ENCODE results near the gene CCDC192. TPM values are rescaled to one million over a fixed set of nuclear protein-coding genes. Genes with fewer than 3 reads are reported as not detected.

CCDC192 gene
- total RNA-seq, 1 donor from 2014 or later: not detected

DNA sequence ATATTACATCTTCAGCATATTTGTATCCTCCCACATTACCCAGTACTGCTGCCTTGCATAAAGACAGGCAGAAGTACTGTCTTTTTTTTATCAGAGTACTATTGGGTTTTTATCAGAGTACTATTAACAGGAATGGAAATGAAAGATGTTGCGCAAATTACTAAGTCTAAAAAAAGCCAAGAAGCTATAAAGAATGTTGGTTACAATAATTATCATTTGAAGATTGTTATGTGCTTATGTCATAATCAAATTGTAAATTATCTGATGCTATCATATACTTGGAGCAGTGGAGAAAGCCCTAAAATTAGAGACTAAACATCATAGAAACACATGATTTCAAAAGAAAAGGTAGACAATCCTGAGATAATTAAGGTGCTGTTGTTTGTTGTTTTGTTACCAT lies 188.8 kb downstream of the CCDC192 start:
- DNase-seq (no peak), ATAC-seq (ENCODE audit: low read depth) (no peak)
- no peaks in the 10 kb centered on the region for H3K36me3 Mint-ChIP-seq (ENCODE audit: low read depth)
- TF ChIP-seq CTCF (IDR thresholded peaks at IDR 0.05): no peak
- intact Hi-C loops (cut with micrococcal nuclease): no loop called here
- no peaks in the 10 kb centered on the region for H3K9me3 Mint-ChIP-seq
- H3K27me3 Mint-ChIP-seq: peaks cover 3% of the 10 kb centered on the region
- ChIA-PET CTCF (no interaction called here), POLR2A (no interaction called here)
- H3K27ac Mint-ChIP-seq: no peak overlapping the region
- no peak overlapping the region for H3K4me3 Mint-ChIP-seq
- H3K4me1 Mint-ChIP-seq: no peaks in the 10 kb centered on the region

DNA sequence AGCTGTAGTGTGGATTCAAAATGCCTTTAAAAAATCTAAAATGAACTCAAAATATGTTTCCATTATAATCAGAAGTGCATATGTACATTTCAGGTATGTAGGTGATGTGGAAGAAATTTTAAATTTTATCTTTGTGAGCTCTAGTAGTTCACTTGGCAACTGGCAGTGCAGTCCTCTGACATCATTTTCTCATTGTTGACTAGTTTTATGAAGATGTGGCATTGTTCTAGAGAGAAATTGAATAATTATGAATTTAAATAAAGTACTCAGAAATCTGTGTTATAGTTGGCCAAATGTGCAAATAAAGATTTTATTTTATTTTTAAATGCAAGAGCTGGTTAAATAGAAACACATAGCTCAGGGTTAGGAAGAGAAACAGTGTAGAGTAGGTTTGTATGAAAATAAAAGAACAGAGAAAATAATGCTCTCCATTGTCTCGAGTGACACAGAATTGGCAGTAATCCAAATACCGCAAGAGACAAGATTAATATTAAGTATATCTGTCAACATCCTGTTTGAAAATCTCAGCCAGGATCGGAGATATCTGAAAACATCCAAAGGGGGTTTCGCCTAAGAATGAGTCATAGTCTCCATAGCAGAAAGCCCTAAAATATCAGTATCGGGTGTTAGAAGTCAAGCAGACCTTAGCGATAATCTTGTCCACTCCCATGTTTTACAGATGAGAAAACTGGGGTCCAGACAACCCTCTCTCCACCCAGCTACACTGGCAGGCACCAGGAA lies 189.4 kb downstream of the CCDC192 start:
- Mint-ChIP-seq H3K36me3 (ENCODE audit: low read depth) (no peaks in the 10 kb centered on the region), H3K4me1 (no peaks in the 10 kb centered on the region), H3K27ac (no peak overlapping the region), H3K9me3 (no peaks in the 10 kb centered on the region), H3K4me3 (no peak overlapping the region), H3K27me3 (peaks cover 3% of the 10 kb centered on the region)
- CTCF ChIA-PET: no interaction called here
- intact Hi-C loops (cut with micrococcal nuclease): no loop called here
- POLR2A ChIA-PET: no interaction called here
- no peak for TF ChIP-seq CTCF (IDR thresholded peaks at IDR 0.05)
- ATAC-seq (ENCODE audit: low read depth) (no peak), DNase-seq (no peak)

DNA sequence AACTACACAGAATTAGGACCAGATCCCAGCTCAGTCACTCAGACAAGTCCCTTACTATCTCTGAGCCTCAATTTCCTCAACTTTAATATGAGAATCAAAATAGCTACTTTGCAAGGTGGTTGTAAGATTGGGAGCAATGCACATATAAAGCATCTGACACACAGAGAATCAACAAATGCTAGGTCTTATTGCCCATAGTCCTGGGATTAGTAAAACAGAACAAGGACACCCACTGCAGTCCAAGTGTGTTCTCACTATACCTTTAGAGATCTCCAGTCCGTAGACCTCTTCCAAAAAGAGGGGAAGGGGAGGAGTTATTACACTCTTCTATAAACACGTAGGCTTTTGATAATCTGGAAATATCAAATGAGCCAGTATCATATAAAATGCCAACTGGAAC lies 190.0 kb downstream of the CCDC192 start:
- POLR2A ChIA-PET: no interaction called here
- no peak for ATAC-seq (ENCODE audit: low read depth)

GRCh38 chr5:127894461-127894860 lies 191.3 kb downstream of the CCDC192 start:
- ATAC-seq (ENCODE audit: low read depth) (no peak), DNase-seq (no peak)
- CTCF ChIA-PET: no interaction called here
- H3K27ac Mint-ChIP-seq: no peak overlapping the region
- no peak for TF ChIP-seq CTCF (IDR thresholded peaks at IDR 0.05)
- intact Hi-C loops (cut with micrococcal nuclease): no loop called here
- peaks cover 3% of the 10 kb centered on the region for H3K27me3 Mint-ChIP-seq
- H3K4me1 Mint-ChIP-seq: no peaks in the 10 kb centered on the region
- no peak overlapping the region for H3K4me3 Mint-ChIP-seq
- H3K36me3 Mint-ChIP-seq (ENCODE audit: low read depth): no peaks in the 10 kb centered on the region
- no peaks in the 10 kb centered on the region for H3K9me3 Mint-ChIP-seq
- POLR2A ChIA-PET: no interaction called here

More for the DNA sequence above, 190.0 kb downstream of the CCDC192 start:
- CTCF ChIA-PET: no interaction called here
- no peaks in the 10 kb centered on the region for H3K9me3 Mint-ChIP-seq
- H3K36me3 Mint-ChIP-seq (ENCODE audit: low read depth): no peaks in the 10 kb centered on the region
- H3K27ac Mint-ChIP-seq: no peak overlapping the region
- intact Hi-C loops (cut with micrococcal nuclease): no loop called here
- no peak for TF ChIP-seq CTCF (IDR thresholded peaks at IDR 0.05)
- no peaks in the 10 kb centered on the region for H3K4me1 Mint-ChIP-seq
- no peak overlapping the region for H3K4me3 Mint-ChIP-seq
- H3K27me3 Mint-ChIP-seq: peaks cover 3% of the 10 kb centered on the region
- no peak for DNase-seq

DNA sequence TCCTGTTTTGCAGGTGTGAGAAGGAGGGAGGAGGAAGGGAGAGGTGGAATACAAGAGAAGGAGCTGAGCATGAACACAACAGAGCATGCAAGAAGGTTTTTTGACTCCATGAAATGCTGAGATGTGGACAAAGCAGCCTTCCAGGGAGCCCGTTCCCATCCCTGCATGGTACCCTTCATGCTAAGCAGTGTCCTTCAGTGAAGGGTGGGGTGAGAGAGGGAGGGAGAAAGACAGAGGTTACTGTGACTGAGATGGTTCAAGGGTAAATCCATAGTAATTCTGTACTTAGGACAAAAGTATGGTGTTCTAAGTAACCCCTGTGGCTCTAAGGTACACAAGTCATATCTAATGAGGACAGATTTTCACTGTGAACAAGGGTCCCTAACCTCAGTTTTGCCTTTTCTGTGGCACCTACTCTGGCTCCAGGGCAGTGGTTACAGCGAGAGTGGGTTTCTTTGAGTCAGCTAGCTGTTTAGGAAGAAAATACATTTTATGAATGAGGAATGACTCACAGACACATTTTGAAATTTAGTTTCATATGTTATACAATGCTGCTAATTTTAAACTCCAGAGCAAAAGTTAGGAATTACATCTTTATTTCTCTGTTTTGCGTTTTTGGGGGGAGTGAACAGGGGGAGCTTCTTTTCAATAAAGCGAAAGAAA lies 195.5 kb downstream of the CCDC192 start:
- H3K36me3 Mint-ChIP-seq (ENCODE audit: low read depth): no peaks in the 10 kb centered on the region
- intact Hi-C loops (cut with micrococcal nuclease): no loop called here
- POLR2A ChIA-PET: interaction anchor here (0.7 kb wide), 1 partner anchor 259 kb away, joined by 11 read pairs; no protein-coding TSS in a partner anchor
- TF ChIP-seq CTCF (IDR thresholded peaks at IDR 0.05): no peak
- ATAC-seq (ENCODE audit: low read depth) (no peak), DNase-seq (no peak)
- H3K4me3 Mint-ChIP-seq: no peak overlapping the region
- H3K27ac Mint-ChIP-seq: no peak overlapping the region
- CTCF ChIA-PET: no interaction called here
- no peaks in the 10 kb centered on the region for H3K9me3 Mint-ChIP-seq
- no peaks in the 10 kb centered on the region for H3K4me1 Mint-ChIP-seq
- no peaks in the 10 kb centered on the region for H3K27me3 Mint-ChIP-seq
